GM19025 (cell line): Measurements from ENCODE around the gene PRKCA.

ENCODE experiments used
- ATAC-seq: cut with Tn5 transposase; IDR thresholded peaks from one replicate; pipeline ENCODE4 v1.9.1; 2021; ENCODE audit warnings: mild to moderate bottlenecking, low read depth, moderate library complexity; ENCODE audit not compliant: unreplicated experiment

PRKCA gene

DNA sequence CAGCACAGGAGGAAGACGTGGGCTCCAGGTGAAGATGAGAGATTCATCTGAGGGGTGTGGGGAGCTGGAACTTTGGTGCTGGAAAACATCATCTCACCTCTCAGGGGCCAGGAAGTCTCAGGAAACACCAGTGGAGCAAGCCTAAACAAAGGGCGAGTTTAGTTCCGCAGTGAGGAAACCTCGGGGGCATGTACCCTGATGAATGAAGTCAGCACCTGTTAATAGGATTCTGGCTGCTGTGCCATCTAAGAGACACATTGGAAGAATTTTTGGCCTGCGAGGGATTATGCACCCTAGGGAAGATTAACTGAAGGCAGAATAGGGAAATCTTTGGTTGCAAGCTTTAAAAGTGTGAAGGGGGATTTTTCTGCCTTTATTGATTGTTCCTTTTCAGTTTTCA, 437.8 kb downstream of the PRKCA start:
- no peak for ATAC-seq

DNA sequence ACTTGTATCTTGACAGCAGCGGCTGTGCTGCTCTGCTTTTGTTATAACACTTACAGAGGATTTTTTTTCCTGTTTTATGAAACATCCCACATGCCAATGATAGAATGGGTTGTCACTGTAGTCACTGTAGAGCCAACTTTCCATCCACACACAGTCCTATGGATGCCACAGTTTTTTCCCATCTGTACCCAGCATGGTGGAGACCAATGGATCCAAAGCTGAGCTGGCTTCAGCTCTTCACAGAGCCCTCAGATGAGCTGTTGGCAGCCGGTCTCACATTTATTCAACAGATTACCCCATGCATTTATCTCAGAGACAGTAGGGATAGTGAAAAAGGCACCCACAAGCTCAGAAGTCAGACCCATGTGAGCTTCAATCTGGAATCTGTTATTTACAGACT, 441.1 kb downstream of the PRKCA start:
- no peak for ATAC-seq

GRCh38 chr17:66746736-66747135, 444.3 kb downstream of the PRKCA start:
- ATAC-seq, result no peak

DNA sequence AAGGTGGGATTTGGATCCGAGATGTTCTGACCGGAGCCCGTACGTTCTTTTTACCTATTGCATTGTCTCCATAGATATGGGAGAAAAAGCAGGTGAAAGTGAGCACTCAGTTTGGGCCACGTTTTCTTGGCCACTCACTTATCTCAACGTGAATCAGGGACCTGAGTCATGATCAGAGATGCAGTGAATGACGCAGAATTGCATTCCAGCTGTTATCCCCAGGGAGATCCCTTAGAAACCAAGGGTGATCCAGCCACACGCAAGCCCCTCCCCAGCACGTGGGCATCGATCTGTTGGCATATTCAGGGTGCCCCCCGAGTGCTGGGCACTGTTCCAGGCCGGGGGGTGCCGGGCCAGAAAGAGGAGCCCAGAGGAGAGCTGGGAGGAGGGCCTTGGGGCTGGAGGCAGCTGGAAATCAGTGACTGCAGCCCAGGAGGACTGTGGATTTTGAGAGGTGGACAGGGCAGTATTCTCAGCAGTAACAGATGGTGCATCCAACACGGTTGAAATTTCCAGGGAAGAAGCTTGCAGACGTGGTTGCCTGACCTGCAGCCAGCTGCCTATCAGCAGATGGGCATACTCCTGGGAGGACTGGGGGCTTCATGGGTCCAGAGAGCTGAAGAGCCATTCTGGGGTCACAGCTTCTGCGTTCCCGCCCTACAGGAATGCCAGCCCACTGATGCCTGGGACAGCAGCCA, 445.3 kb downstream of the PRKCA start:
- ATAC-seq, result no peak

DNA sequence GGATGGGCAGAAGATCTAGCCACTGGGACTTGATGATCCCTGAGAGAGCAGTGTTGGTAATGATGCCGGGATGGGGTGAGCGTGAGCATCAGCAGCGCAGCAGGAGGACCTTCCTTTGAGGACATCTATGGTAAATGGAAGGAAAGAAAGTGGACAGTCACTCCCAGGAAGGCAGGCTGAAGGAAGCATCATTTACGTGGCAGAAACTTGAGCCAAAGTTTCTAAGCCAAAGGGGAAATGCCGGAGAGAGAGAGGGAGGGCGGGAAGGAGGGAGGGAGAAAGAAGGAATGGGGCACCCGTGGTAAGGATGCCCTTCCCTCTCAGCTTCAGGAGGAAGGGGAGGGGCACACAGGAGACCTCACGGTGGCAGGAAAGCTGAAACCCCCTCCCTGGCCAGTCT, 446.2 kb downstream of the PRKCA start:
- no peak for ATAC-seq

- no peak for ATAC-seq
These were observed 446.9 kb downstream of the PRKCA start for GRCh38 chr17:66749217-66749832.

- ATAC-seq, result no peak
These were observed 447.7 kb downstream of the PRKCA start for GRCh38 chr17:66750116-66750515.

DNA sequence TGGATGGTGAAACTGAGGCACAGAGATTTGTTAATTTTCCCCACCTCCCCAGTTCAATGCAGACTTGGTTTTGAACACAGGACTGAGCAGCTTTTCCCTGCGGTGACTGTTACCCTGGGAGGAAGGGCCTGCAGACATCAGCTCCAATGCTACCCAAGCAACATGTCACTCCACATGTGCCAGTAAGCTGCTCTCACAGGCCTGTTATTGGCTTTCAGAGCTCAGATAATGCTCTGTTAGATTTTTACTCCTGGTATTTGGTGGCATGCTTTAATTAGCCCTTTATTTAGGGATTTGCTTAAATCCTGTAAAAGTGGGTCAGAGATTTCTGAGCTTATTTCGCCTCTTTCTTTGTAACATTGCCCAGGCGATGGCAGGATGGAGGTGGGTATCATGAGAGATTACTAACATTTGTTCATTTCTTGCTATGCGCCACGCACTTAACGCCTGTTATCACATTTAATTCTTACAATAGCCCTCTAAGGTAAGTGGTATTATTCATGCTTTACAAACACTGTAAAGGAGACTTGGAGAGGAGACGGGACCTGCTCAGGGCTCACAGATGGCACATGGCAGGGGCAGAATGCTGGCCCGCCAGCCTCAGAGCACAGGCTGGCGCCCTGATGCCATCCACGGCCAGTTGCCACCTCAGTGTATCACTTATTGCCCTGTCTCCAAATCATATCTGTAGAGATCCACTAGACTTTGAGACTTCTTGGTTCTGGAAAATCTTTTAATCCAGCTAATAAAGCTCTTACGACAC, 448.5 kb downstream of the PRKCA start:
- no peak for ATAC-seq

DNA sequence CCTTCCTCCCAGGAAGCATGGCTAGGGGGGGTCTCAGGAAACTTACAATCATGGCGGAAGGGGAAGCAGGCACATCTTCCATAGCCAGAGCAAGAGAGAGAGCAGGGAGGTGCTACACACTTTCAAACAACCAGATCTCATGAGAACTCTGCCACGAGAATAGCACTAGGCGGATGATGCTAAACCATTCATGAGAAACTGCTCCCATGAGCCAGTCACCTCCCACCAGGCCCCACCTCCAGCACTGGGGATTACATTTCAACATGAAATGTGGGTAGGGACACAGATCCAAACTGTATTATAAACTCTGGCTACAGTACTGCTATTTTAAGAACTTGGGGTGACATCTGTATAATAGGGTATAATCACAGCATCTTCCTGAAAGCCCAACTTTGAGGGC, 449.4 kb downstream of the PRKCA start:
- ATAC-seq, result no peak

GRCh38 chr17:66752411-66752810, 450.0 kb downstream of the PRKCA start:
- no peak for ATAC-seq

GRCh38 chr17:66753126-66753920, 450.9 kb downstream of the PRKCA start:
- ATAC-seq, result no peak

GRCh38 chr17:66755101-66755943, 452.9 kb downstream of the PRKCA start:
- ATAC-seq, result no peak

DNA sequence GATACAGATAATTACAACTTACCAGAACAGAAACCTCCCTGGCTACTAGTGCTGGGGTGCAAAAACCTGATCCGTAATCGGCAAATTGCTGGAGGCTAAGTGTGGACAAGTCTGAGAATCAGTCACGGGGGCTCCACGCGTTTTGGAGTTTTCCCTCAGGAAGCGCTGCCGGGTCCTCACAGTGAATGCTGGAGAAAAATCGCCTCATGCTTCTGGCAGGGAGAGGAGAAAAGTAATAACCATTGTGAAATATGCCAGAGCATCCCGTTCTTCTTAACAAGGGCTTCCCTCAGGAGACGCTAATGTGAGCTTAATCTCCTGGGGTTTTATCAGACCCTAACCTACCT, 453.5 kb downstream of the PRKCA start:
- ATAC-seq, result no peak

DNA sequence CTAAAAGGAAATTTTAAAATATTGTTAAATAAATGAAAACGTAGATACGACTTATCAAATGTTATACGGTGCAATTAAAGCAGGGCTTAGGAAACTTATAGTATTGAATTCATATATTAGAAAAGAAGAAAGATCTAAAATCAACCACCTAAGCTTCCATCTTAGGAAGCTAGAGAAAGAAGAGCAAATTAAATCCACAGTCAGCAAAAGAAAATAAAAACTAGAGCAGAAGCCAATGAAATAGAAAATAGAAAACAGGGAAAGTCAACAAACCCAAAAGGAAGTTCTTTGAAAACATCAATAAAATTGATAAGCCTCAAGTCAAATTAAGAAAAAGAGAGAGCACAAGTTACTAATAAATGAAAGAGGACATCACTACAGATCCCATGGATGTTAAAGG, 457.9 kb downstream of the PRKCA start:
- no peak for ATAC-seq

- no peak for ATAC-seq
These were observed 459.9 kb downstream of the PRKCA start for GRCh38 chr17:66762276-66762675.

DNA sequence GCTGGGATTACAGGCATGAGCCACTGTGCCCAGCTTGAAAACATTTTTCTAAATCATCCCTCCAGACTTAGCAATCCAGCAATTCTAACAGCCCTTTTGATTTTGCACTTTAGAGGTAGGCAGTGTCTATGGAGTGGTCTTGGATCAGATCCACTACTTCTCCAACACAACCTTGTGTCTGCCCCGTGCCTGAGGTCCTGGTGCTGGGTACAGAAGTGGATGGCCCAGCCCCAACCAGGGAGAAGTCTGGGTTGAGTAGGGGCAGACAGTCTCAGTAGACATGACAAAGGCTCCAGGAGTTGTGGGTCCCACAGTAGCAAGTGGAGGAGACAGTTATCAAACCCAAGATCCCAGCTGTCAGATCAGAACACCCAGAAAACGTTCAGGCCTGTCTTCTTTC, 460.6 kb downstream of the PRKCA start:
- ATAC-seq, result no peak

- ATAC-seq, result no peak
These were observed 462.1 kb downstream of the PRKCA start for GRCh38 chr17:66764506-66764905.

DNA sequence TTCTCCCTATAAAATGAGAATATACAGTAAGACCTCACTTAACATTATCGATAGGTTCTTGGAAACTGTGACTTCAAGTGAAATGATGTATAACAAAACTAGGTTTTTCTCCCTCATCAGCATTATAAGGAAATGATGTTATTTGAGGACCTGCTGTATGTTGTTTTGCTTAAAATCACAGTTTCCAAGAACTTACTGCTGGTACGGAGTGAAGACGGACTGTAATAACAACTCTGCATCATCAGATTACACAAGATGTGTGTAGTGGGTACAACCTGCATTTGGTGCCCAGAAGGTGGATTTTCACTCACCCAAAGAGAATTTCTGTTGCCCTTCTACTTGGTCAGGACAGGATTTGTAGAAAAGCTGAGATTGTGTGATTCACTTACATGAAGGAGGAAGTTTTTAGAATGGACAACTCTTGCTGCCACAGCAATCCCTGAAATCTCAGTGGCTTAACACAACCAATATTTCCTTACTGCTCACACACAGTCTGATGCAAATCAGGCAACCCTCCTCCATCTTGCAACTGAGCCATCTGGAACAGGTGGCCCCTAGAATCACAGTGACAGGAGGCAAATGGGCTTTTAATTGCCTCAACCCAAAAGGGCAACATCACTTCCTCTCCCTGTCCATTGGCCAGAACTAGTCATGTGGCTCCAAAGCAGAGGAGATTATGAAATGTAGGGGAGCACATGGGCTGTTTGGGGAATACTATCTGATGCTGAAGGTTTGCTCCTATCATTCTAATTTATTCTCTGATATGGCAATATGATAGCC, 464.9 kb downstream of the PRKCA start:
- no peak for ATAC-seq

GRCh38 chr17:66769911-66770310, 467.5 kb downstream of the PRKCA start:
- ATAC-seq, result no peak
